Mammary microvascular endothelial cell (primary cell): Measurements from ENCODE around the gene DPY19L2. TPM values are rescaled to one million over a fixed set of nuclear protein-coding genes. Genes with fewer than 3 reads are reported as not detected.

Source experiments
- total RNA-seq: library from RNA; depleted of rRNA; stranded (reverse); fragments of >200 nt; gene quantifications from 2 replicates; pipeline ENCODE4 v1.2.3, GENCODE V29; 2015

DPY19L2 gene
- 1.5 and 1.6 TPM in 2 replicates for total RNA-seq

GRCh38 chr12:63668028-63668799, at the start of gene DPY19L2:
TSS of gene DPY19L2 (minus strand) at chr12:63668493. CDS start at chr12:63668393, 100 bp downstream.

Other genes with a start within 250 kb of the DPY19L2 start
- 15.9 and 18.8 TPM in 2 replicates for gene RXYLT1, start 111.4 kb upstream of the DPY19L2 start, total RNA-seq
- 5.3 and 6.9 TPM in 2 replicates for gene SRGAP1, start 176.2 kb upstream of the DPY19L2 start, total RNA-seq